GM21381 (cell line): ENCODE measurements around the gene LILRB3.

Source experiments
- ATAC-seq: cut with Tn5 transposase; IDR thresholded peaks from one replicate; pipeline ENCODE4 v1.9.1; 2021; ENCODE audit warnings: mild to moderate bottlenecking, moderate library complexity; ENCODE audit not compliant: unreplicated experiment

The LILRB3 gene

GRCh38 chr19:54169149-54169740 lies 53.6 kb downstream of the LILRB3 start:
- ATAC-seq, result no peak

- ATAC-seq, result no peak
Observed at GRCh38 chr19:54168174-54168917, 54.5 kb downstream of the LILRB3 start.
